ENCODE data around the gene TNIP2. TPM values are rescaled to one million over a fixed set of nuclear protein-coding genes. Genes with fewer than 3 reads are reported as not detected.
"Not testable (repeated sequence)": the region's sequence is repeated elsewhere in the genome, so short reads cannot be mapped to it uniquely, and the experiment has no call there.

TNIP2 gene
- total and polyA plus RNA-seq, 5 donors from 2014 or later, result 43.9 to 87.7 (median 52.3) TPM

DNA sequence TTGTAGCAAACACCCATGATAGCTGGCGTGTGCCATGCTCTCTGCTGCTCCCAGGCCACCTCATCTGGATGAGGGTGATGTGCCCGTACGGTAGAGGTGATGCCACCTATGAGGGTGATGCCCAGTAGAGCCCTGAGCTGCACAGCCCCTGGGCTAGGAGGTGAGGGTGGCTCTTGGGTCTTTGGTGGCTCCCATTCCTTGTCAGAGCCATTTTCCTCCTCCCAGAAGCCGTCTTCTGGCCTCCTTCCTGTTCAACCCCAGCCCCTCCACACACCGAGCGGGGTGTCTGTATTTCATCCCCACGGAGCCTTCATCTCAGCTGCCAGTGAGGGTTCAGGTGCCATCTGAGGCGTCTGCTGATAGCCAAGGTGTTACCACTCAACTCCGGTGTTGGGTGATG is 12.0 kb upstream of the TNIP2 start:
- peaks cover 0 to 3% (median 0%) of the 10 kb centered on the region in 7 donors for H3K9me3 Mint-ChIP-seq
- H3K36me3 Mint-ChIP-seq, result no peaks in the 10 kb centered on the region
- ATAC-seq (ENCODE audit: low read depth in 2 of 2) (no peak), DNase-seq (no peak)
- peaks cover 11% of the 10 kb centered on the region for H3K4me1 ChIP-seq (ENCODE audit: control insufficient read depth, insufficient read depth, low read length, poor library complexity, severe bottlenecking)
- H3K27me3 ChIP-seq (ENCODE audit: control insufficient read depth, insufficient read depth, low read length), result no peaks in the 10 kb centered on the region
- no peak overlapping the region for H3K27ac Mint-ChIP-seq
- no peak overlapping the region for H3K27ac ChIP-seq (ENCODE audit: insufficient read depth, low read length, poor library complexity, severe bottlenecking)
- H3K4me1 Mint-ChIP-seq, result peaks cover 14 to 18% (median 14%) of the 10 kb centered on the region in 4 donors
- no peak overlapping the region for H3K4me3 ChIP-seq (ENCODE audit: low read depth, low read length)
- no peaks in the 10 kb centered on the region for H3K27me3 Mint-ChIP-seq
- H3K4me3 Mint-ChIP-seq, result no peak overlapping the region
- no peaks in the 10 kb centered on the region for H3K36me3 ChIP-seq (ENCODE audit: control insufficient read depth, insufficient read depth, low read length)
- H3K9me3 ChIP-seq (ENCODE audit: control insufficient read depth in 2 of 2, low read length in 2 of 2), result no peaks in the 10 kb centered on the region

DNA sequence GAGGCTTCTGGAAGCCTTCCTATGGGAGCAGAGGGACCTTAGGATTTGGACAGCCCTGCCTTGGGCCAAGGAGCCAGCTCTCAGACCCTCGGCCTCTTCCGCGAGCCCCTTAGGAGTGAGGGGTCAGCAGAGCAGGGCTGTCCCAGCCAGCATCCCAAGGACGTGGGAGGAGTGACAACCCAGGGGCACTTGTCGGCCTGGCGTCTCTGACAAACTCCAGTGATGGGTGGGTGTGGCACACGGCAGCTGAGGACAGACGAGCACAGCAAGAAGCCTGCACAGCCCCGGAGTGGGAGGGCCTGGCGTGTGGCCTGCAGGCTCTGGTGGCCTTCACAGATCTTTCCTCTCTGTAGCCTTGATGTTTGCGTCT is 11.6 kb upstream of the TNIP2 start:
- no peak for ATAC-seq (ENCODE audit: low read depth in 2 of 2)
- H3K4me3 Mint-ChIP-seq, result no peak overlapping the region
- no peak overlapping the region for H3K4me3 ChIP-seq (ENCODE audit: low read depth, low read length)

DNA sequence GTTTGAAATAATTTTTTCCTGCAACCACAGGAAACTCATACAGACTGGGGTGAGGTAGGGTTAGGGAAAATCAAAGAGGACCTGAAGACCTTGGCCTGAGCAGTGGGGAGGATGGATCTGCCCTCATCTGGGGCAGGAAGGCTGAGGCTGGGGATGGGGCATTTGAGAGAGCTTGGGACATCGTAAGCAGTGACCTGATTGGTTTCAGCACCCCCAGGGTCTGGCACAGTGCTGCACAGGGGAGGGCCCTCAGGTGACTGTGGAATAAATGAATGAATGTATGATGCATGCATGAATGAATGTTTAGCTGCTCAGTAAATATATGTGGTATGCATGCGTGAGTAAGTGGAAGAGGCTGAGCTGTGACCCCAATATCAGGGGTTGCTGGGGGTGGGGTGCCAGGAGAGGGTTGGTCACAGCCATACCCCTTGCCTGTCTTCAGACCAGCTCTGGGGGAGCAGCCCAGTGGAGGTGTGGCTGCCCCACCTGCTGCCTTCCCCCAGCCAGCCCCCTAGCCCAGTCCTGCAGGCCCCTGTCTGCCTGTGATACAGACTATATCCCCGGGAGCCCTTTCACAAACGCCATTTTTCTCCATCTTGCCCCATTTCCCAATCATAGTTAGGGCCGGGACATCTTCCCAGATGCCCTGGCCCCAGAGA is 11.0 kb upstream of the TNIP2 start:
- Mint-ChIP-seq H3K27ac (no peak overlapping the region), H3K4me3 (no peak overlapping the region)

More for the DNA sequence above, 11.6 kb upstream of the TNIP2 start:
- no peak overlapping the region for H3K27ac Mint-ChIP-seq
- DNase-seq, result no peak
- peaks cover 0 to 3% (median 0%) of the 10 kb centered on the region in 7 donors for H3K9me3 Mint-ChIP-seq
- Histone ChIP-seq H3K36me3 (ENCODE audit: control insufficient read depth, insufficient read depth, low read length) (no peaks in the 10 kb centered on the region), H3K27me3 (ENCODE audit: control insufficient read depth, insufficient read depth, low read length) (no peaks in the 10 kb centered on the region), H3K4me1 (ENCODE audit: control insufficient read depth, insufficient read depth, low read length, poor library complexity, severe bottlenecking) (peaks cover 11% of the 10 kb centered on the region), H3K9me3 (ENCODE audit: control insufficient read depth in 2 of 2, low read length in 2 of 2) (no peaks in the 10 kb centered on the region), H3K27ac (ENCODE audit: insufficient read depth, low read length, poor library complexity, severe bottlenecking) (no peak overlapping the region)
- H3K27me3 Mint-ChIP-seq, result no peaks in the 10 kb centered on the region
- H3K4me1 Mint-ChIP-seq, result peaks cover 14 to 18% (median 14%) of the 10 kb centered on the region in 4 donors
- H3K36me3 Mint-ChIP-seq, result no peaks in the 10 kb centered on the region

DNA sequence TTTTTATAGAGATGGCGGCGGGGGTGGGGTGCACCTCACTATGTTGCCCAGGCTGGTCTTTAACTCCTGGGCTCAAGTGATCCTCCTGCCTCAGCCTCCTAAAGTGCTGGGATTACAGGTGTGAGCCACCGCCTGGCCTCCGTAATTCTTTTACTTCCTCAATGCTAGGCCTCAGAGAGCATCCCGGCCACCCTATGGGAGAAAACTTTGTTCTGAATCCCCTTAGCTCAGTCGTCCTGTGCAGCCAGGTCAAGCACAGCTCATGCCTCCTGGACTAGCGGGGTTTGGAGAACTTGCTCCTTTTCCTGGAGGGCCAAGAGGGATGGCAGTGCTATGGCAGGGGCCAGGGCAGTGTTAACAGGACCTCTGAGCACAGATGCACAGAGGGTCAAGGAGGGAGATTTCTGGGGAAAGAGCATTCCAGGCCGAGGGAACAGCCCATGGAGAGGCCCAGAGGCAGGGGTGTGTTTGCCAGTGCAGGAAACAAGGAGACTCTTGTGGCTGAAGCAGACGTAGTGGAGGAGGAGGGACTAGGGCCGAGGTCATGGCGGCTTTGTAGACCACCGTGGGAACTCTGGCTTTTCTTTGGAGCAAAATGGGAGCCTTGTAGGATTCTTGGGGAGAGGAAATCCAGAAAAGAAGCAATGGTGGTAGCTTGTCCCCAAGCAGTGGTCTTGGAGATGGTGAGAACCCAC is 9.8 kb upstream of the TNIP2 start:
- no peaks in the 10 kb centered on the region for H3K27me3 ChIP-seq (ENCODE audit: control insufficient read depth, insufficient read depth, low read length)
- Mint-ChIP-seq H3K4me3 (no peak overlapping the region), H3K27me3 (no peaks in the 10 kb centered on the region), H3K9me3 (peaks cover 0 to 3% (median 0%) of the 10 kb centered on the region in 7 donors), H3K27ac (no peak overlapping the region), H3K4me1 (peaks cover 6 to 15% (median 9%) of the 10 kb centered on the region in 4 donors), H3K36me3 (no peaks in the 10 kb centered on the region)
- H3K27ac ChIP-seq (ENCODE audit: insufficient read depth, low read length, poor library complexity, severe bottlenecking), result no peak overlapping the region
- ATAC-seq (ENCODE audit: low read depth in 2 of 2) (no peak), DNase-seq (no peak)
- H3K4me1 ChIP-seq (ENCODE audit: control insufficient read depth, insufficient read depth, low read length, poor library complexity, severe bottlenecking), result peaks cover 11% of the 10 kb centered on the region
- no peaks in the 10 kb centered on the region for H3K9me3 ChIP-seq (ENCODE audit: control insufficient read depth in 2 of 2, low read length in 2 of 2)
- no peaks in the 10 kb centered on the region for H3K36me3 ChIP-seq (ENCODE audit: control insufficient read depth, insufficient read depth, low read length)
- no peak overlapping the region for H3K4me3 ChIP-seq (ENCODE audit: low read depth, low read length)

More for the DNA sequence above, 11.0 kb upstream of the TNIP2 start:
- ATAC-seq (ENCODE audit: low read depth in 2 of 2) (no peak), DNase-seq (no peak)
- Histone ChIP-seq H3K36me3 (ENCODE audit: control insufficient read depth, insufficient read depth, low read length) (no peaks in the 10 kb centered on the region), H3K9me3 (ENCODE audit: control insufficient read depth in 2 of 2, low read length in 2 of 2) (no peaks in the 10 kb centered on the region), H3K27ac (ENCODE audit: insufficient read depth, low read length, poor library complexity, severe bottlenecking) (no peak overlapping the region), H3K27me3 (ENCODE audit: control insufficient read depth, insufficient read depth, low read length) (no peaks in the 10 kb centered on the region), H3K4me3 (ENCODE audit: low read depth, low read length) (no peak overlapping the region), H3K4me1 (ENCODE audit: control insufficient read depth, insufficient read depth, low read length, poor library complexity, severe bottlenecking) (peaks cover 11% of the 10 kb centered on the region)
- peaks cover 14 to 18% (median 14%) of the 10 kb centered on the region in 4 donors for H3K4me1 Mint-ChIP-seq
- peaks cover 0 to 3% (median 0%) of the 10 kb centered on the region in 7 donors for H3K9me3 Mint-ChIP-seq
- H3K36me3 Mint-ChIP-seq, result no peaks in the 10 kb centered on the region
- H3K27me3 Mint-ChIP-seq, result no peaks in the 10 kb centered on the region

DNA sequence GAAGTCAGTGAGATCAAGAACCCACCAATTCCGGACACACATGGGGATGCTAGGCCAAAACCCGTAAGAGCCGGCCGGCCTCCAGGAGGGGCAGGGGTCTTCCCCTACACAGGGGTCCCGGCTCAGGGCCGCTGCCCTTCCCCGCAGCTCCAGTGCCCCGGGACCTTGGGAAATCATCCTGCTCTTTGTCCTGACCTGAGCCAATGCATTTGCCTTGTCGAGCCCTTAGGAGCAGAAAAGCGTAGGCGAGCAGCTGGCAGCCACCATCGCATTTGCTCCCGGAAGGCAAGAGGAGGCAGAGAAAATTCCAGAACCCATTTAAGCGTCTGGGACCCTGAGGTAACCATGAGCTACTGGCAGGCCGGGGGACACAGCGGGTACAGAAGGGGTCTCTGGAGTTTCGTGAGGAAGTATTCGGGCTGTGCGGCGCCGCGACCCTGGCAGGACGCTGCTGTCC is 7.4 kb upstream of the TNIP2 start:
- Mint-ChIP-seq H3K9me3 (no peaks in the 10 kb centered on the region), H3K4me3 (peak overlapping the region in 3 of 4 donors; percentile 52 to 59 (median 57)), H3K36me3 (no peaks in the 10 kb centered on the region), H3K4me1 (peaks cover 2 to 9% (median 5%) of the 10 kb centered on the region in 4 donors), H3K27me3 (no peaks in the 10 kb centered on the region), H3K27ac (no peak overlapping the region)
- no peak overlapping the region for H3K4me3 ChIP-seq (ENCODE audit: low read depth, low read length)
- no peaks in the 10 kb centered on the region for H3K9me3 ChIP-seq (ENCODE audit: control insufficient read depth in 2 of 2, low read length in 2 of 2)
- H3K27me3 ChIP-seq (ENCODE audit: control insufficient read depth, insufficient read depth, low read length), result no peaks in the 10 kb centered on the region
- no peak for DNase-seq
- no peaks in the 10 kb centered on the region for H3K36me3 ChIP-seq (ENCODE audit: control insufficient read depth, insufficient read depth, low read length)
- no peak overlapping the region for H3K27ac ChIP-seq (ENCODE audit: insufficient read depth, low read length, poor library complexity, severe bottlenecking)
- peaks cover 11% of the 10 kb centered on the region for H3K4me1 ChIP-seq (ENCODE audit: control insufficient read depth, insufficient read depth, low read length, poor library complexity, severe bottlenecking)
- ATAC-seq (ENCODE audit: low read depth in 2 of 2), result no peak

DNA sequence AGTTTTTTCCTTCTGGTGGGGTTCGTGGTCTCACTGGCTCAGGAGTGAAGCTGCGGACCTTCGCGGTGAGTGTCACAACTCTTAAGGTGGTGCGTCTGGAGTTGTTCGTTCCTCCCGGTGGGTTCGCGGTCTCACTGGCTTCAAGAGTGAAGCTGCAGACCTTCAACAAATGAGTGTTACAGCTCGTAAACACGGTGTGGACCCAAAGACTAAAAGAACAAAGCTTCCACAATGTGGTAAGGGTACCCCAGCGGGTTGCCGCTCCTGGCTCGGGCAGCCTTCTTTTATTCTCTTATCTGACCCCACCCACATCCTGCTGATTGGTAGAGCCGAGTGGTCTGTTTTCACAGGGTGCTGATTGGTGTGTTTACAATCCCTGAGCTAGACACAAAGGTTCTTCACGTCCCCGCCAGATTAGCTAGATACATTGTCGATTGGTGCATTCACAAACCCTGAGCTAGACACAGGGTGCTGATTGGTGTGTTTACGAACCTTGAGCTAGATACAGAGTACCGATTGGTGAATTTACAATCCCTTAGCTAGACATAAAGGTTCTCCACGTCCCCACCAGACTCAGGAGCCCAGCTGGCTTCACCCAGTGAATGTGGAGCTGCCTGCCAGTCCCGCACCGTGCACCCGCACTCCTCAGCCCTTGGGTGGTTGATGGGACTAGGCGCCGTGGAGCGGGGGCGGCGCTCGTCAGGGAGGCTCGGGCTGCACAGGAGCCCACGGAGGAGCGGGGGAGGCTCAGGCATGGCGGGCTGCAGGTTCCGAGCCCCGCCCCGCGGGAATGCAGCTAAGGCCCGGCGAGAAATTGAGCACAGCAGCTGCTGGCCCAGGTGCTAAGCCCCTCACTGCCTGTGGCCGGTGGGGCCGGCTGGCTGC is 6.6 kb upstream of the TNIP2 start:
- H3K27ac Mint-ChIP-seq; H3K9me3 Mint-ChIP-seq; DNase-seq; H3K4me3 ChIP-seq (ENCODE audit: low read depth, low read length); H3K27ac ChIP-seq (ENCODE audit: insufficient read depth, low read length, poor library complexity, severe bottlenecking); ATAC-seq (ENCODE audit: low read depth in 2 of 2); H3K27me3 Mint-ChIP-seq; H3K36me3 ChIP-seq (ENCODE audit: control insufficient read depth, insufficient read depth, low read length); H3K9me3 ChIP-seq (ENCODE audit: control insufficient read depth in 2 of 2, low read length in 2 of 2); H3K36me3 Mint-ChIP-seq; H3K4me1 Mint-ChIP-seq; H3K27me3 ChIP-seq (ENCODE audit: control insufficient read depth, insufficient read depth, low read length): not testable (repeated sequence)
- peaks cover 11% of the 10 kb centered on the region for H3K4me1 ChIP-seq (ENCODE audit: control insufficient read depth, insufficient read depth, low read length, poor library complexity, severe bottlenecking)
- peak overlapping the region in 3 of 4 donors; percentile 52 to 77 (median 57) for H3K4me3 Mint-ChIP-seq

DNA sequence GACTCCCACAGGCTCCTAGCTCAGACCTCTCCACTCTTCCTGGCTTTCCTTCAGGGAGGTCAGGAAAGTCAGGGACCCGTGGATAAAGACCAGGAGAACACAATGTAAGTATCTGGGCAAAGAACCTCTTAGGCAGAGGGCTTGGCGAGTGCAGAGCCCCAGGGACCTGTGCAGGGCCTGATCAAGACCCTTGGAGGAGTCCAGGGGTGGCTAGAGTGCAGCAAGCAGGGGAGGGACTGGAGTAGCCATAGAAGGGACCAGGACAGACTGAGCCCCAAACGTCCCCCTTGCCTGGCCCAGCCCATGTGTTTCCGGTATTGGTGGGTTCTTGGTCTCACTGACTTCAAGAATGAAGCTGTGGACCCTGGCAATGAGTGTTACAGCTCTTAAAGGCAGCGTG is 5.9 kb upstream of the TNIP2 start:
- Histone ChIP-seq H3K27me3 (ENCODE audit: control insufficient read depth, insufficient read depth, low read length) (no peaks in the 10 kb centered on the region), H3K27ac (ENCODE audit: insufficient read depth, low read length, poor library complexity, severe bottlenecking) (no peak overlapping the region), H3K4me1 (ENCODE audit: control insufficient read depth, insufficient read depth, low read length, poor library complexity, severe bottlenecking) (peaks cover 11% of the 10 kb centered on the region), H3K9me3 (ENCODE audit: control insufficient read depth in 2 of 2, low read length in 2 of 2) (no peaks in the 10 kb centered on the region), H3K4me3 (ENCODE audit: low read depth, low read length) (no peak overlapping the region), H3K36me3 (ENCODE audit: control insufficient read depth, insufficient read depth, low read length) (no peaks in the 10 kb centered on the region)
- Mint-ChIP-seq H3K4me1 (peaks cover 2 to 13% (median 7%) of the 10 kb centered on the region in 4 donors), H3K27me3 (peaks cover 5% of the 10 kb centered on the region), H3K9me3 (no peaks in the 10 kb centered on the region), H3K27ac (no peak overlapping the region), H3K4me3 (no peak overlapping the region), H3K36me3 (no peaks in the 10 kb centered on the region)
- DNase-seq, result no peak
- no peak for ATAC-seq (ENCODE audit: low read depth in 2 of 2)
